GM23338 (cell line): ENCODE measurements around the gene DNAJC27. TPM values are rescaled to one million over a fixed set of nuclear protein-coding genes. Genes with fewer than 3 reads are reported as not detected.

ENCODE experiments used
- ATAC-seq: fragments of 200-7000 bp; cut with Tn5 transposase; 3 replicates; pipeline ENCODE4 v1.9.1; 2020
- DNase-seq: peaks from one replicate; pipeline ENCODE4 v3.0.0-alpha.2; 2015; ENCODE audit warnings: low spot score
- H2AFZ ChIP-seq: fragments of 200-600 bp; sonication (generic); 2 replicates; pipeline ENCODE4 v1.8.0; 2016; ENCODE audit warnings: antibody characterized with exemption, mild to moderate bottlenecking, moderate library complexity
- H3F3A ChIP-seq: fragments of 200-600 bp; sonication (generic); replicated peaks from 2 replicates; pipeline ENCODE4 v1.8.0; 2017; ENCODE audit warnings: antibody characterized with exemption, mixed run types, low read depth
- H3K27ac ChIP-seq: fragments of 200-600 bp; sonication (generic); 2 replicates; pipeline ENCODE4 v1.6.1; 2016; ENCODE audit warnings: low read depth
- H3K27me3 ChIP-seq: fragments of 200-600 bp; sonication (generic); 2 replicates; pipeline ENCODE4 v1.8.0; 2016; ENCODE audit warnings: mild to moderate bottlenecking, mixed run types, moderate library complexity; ENCODE audit not compliant: insufficient read depth
- H3K36me3 ChIP-seq: fragments of 200-600 bp; sonication (generic); 2 replicates; pipeline ENCODE4 v1.8.0; 2016; ENCODE audit warnings: mild to moderate bottlenecking; ENCODE audit not compliant: insufficient read depth
- H3K4me1 ChIP-seq: fragments of 200-600 bp; sonication (generic); 2 replicates; pipeline ENCODE4 v1.8.0; 2016; ENCODE audit warnings: mild to moderate bottlenecking, moderate library complexity; ENCODE audit not compliant: insufficient read depth
- H3K4me2 ChIP-seq: fragments of 200-600 bp; sonication (generic); 2 replicates; pipeline ENCODE4 v1.7.1; 2017; ENCODE audit warnings: mixed run types
- H3K4me3 ChIP-seq: fragments of 200-600 bp; sonication (generic); 2 replicates; pipeline ENCODE4 v1.6.1; 2016; ENCODE audit warnings: mixed run types
- H3K79me2 ChIP-seq: fragments of 200-600 bp; sonication (generic); replicated peaks from 2 replicates; pipeline ENCODE4 v1.8.0; 2017; ENCODE audit warnings: mild to moderate bottlenecking; ENCODE audit not compliant: insufficient read depth
- H3K9me2 ChIP-seq: fragments of 200-600 bp; sonication (generic); 2 replicates; pipeline ENCODE4 v1.8.0; 2017; ENCODE audit not compliant: insufficient read depth
- H4K20me1 ChIP-seq: fragments of 200-600 bp; sonication (generic); replicated peaks from 2 replicates; pipeline ENCODE4 v1.8.0; 2017; ENCODE audit warnings: mild to moderate bottlenecking; ENCODE audit not compliant: insufficient read depth
- H3K27ac Mint-ChIP-seq: 2 replicates; pipeline ENCODE4 v1.8.0; 2020; ENCODE audit warnings: inconsistent platforms, mild to moderate bottlenecking, moderate library complexity, mixed read lengths
- H3K27me3 Mint-ChIP-seq: 3 replicates; pipeline ENCODE4 v1.8.0; 2022; ENCODE audit warnings: low read depth, mild to moderate bottlenecking, moderate library complexity, mixed read lengths, inconsistent platforms; ENCODE audit not compliant: insufficient read depth, poor library complexity
- H3K36me3 Mint-ChIP-seq: 3 replicates; pipeline ENCODE4 v1.8.0; 2021; ENCODE audit warnings: low read depth, mild to moderate bottlenecking, inconsistent platforms, moderate library complexity, mixed read lengths
- H3K4me1 Mint-ChIP-seq: 3 replicates; pipeline ENCODE4 v1.8.0; 2020; ENCODE audit warnings: mild to moderate bottlenecking, inconsistent platforms, mixed read lengths
- H3K4me3 Mint-ChIP-seq: 3 replicates; pipeline ENCODE4 v1.8.0; 2021; ENCODE audit warnings: moderate library complexity, mild to moderate bottlenecking, inconsistent platforms, mixed read lengths
- H3K9me3 Mint-ChIP-seq: 3 replicates; pipeline ENCODE4 v1.8.0; 2020; ENCODE audit warnings: moderate library complexity, mild to moderate bottlenecking, inconsistent platforms, mixed read lengths
- CREB1 ChIP-seq: fragments of 250-450 bp; sonication (Bioruptor Pico); IDR thresholded peaks from 2 replicates; pipeline ENCODE4 v1.5.0; 2020; ENCODE audit warnings: low read depth, mild to moderate bottlenecking, moderate library complexity
- EZH2phosphoT487 ChIP-seq: fragments of 200-600 bp; sonication (generic); IDR thresholded peaks from one replicate; pipeline ENCODE4 v1.8.1; 2018; ENCODE audit warnings: antibody characterized with exemption; ENCODE audit not compliant: unreplicated experiment
- JUNB ChIP-seq: IDR thresholded peaks from one replicate; pipeline ENCODE4 v1.6.1; 2016; ENCODE audit warnings: antibody characterized with exemption; ENCODE audit not compliant: unreplicated experiment
- ZNF462 ChIP-seq: fragments of 250-450 bp; sonication (Bioruptor Pico); IDR thresholded peaks from 2 replicates; pipeline ENCODE4 v1.5.0; 2020; ENCODE audit warnings: mild to moderate bottlenecking, moderate library complexity
- polyA plus RNA-seq: library from polyadenylated mRNA; unstranded; fragments of >200 nt; fragmentation: Nextera tagmentation; extraction: Ambion mirVana; gene quantifications from 2 replicates; pipeline ENCODE4 v1.2.1, GENCODE V29; 2016
- total RNA-seq: library from RNA; depleted of rRNA; stranded (reverse); fragments of >200 nt; shearing (Covaris generic); gene quantifications from 2 replicates; pipeline ENCODE4 v1.2.3, GENCODE V29; 2014

The DNAJC27 gene
- total and polyA plus RNA-seq, 2 experiments from 2014 or later, result 2.4 to 2.6 TPM

- TF ChIP-seq ZNF462 (CRISPR knock-in tag), result no peak
Measured at GRCh38 chr2:24973812-24974211, 2.1 kb upstream of the DNAJC27 start (continued).

GRCh38 chr2:24972315-24972961 is 683 bp upstream of the DNAJC27 start:
- H3K27me3 ChIP-seq, result no peaks in the 10 kb centered on the region
- Mint-ChIP-seq H3K9me3 (no peaks in the 10 kb centered on the region; the same call in 2 of the 3 replicates), H3K27me3 (peaks cover 5% of the 10 kb centered on the region), H3K27ac (peak overlapping the region; percentile 98), H3K4me3 (peak overlapping the region; percentile 99), H3K4me1 (no peaks in the 10 kb centered on the region), H3K36me3 (no peaks in the 10 kb centered on the region; the same call in 2 of the 3 replicates)
- H2AFZ ChIP-seq, result peak overlapping the region; percentile 77; the same call in 1 of the 2 replicates
- peak overlapping the region; percentile 94 for H3K4me3 ChIP-seq
- no peaks in the 10 kb centered on the region for H3F3A ChIP-seq
- no peak for TF ChIP-seq EZH2phosphoT487
- no peak for TF ChIP-seq JUNB
- TF ChIP-seq CREB1 (CRISPR knock-in tag), result 0 out of 2 replicates have a peak, but pooled peaks have one; percentile 13
- no peaks in the 10 kb centered on the region for H3K4me1 ChIP-seq
- peak overlapping the region; percentile 93; the same call in 1 of the 2 replicates for H3K27ac ChIP-seq
- H3K36me3 ChIP-seq, result no peaks in the 10 kb centered on the region
- peak overlapping the region; percentile 88 for H3K4me2 ChIP-seq
- no peaks in the 10 kb centered on the region for H3K9me2 ChIP-seq
- H3K79me2 ChIP-seq, result peaks cover 10% of the 10 kb centered on the region; the same call in 1 of the 2 replicates
- ATAC-seq (peak; percentile 5; the same call in 2 of the 3 replicates), DNase-seq (peak; percentile 48)
- no peaks in the 10 kb centered on the region for H4K20me1 ChIP-seq
